T-helper 2 cell treated with Interferon-gamma antibody and Interleukin-4, amounts not matched to agents 100 ng/mL and 5 ng/mL, for 36 hours (primary cell): ENCODE data around the gene RIN3. TPM values are rescaled to one million over a fixed set of nuclear protein-coding genes. Genes with fewer than 3 reads are reported as not detected.

Experiments
- intact Hi-C: fragments of 100-400 bp; cut with micrococcal nuclease; formaldehyde crosslinking; loops from one replicate; pipeline ENCODE4 v1.15.1; 2023
- total RNA-seq: library from RNA; stranded (reverse); gene quantifications from 2 replicates; pipeline ENCODE4 v1.2.3, GENCODE V29; 2022

RIN3 gene
- total RNA-seq, 1 donor from 2014 or later = 35.4 TPM

DNA sequence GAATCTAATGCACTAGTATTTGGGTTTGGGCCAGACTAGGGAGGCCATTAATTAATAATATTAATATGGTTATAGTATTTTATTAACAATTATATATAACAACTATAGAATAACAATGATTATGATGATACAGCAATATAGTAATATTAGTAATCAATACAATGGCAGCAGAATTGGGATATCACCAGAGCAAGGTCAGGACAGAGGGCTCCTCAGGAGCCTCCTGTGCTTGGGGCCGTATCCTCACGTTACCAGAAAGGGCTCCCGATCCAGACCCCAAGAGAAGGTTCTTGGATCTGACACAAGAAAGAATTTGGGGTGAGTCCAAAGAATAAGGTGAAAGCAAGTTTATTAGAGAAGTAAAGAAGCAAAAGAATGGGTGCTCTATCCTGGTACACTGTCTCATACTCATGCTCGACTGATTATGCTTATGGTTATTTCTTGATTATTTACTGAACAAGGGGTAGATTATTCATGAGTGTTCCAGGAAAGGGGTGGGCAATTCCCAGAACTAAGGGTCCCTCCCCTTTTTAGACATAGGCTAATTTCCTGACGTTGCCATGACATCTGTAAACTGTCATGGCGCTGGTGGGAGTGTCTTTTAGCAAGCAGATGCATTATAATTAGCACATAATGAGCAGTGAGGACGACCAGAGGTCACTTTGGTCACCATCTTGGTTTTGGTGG, 61.6 kb downstream of the RIN3 start:
- intact Hi-C loops = no loop called here

GRCh38 chr14:92575748-92576303, 62.2 kb downstream of the RIN3 start:
- intact Hi-C loops = no loop called here

DNA sequence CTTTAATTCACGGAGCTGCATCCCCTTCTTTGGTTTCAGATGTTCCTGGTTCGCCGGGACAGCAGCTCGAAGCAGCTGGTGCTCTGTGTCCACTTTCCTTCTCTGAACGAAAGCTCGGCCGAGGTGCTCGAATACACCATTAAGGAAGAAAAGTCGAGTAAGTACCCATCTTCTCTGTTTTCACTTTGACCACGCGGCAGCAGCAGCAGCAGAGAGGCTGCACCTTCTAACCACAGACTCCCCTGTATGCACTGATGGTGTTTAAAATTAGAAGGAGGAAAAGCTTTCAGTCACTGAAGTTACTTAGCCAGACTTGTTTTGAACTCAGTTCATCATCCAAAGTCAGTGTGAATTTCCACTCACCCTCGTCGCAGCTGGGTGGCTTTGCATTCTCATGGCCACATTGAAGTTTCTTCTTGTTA, 63.8 kb downstream of the RIN3 start:
- intact Hi-C loops = no loop called here

DNA sequence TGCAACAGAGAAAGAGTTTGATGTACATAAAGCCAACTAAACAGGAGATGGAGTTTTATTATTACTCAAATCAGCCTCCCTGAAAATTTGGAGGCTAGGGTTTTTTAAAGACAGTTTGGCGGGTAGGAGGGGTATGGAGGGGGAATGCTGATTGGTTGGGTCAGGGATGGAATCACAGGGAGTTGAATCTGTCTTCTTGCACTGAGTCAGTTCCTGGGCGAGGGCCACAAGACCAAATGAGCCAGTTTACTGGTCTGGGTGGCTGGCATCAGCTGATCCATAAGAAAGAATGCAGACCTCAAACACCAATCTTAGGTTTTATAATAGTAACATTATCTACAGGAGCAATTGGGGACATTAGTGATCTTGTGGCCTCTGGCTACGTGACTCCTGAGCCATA, 64.9 kb downstream of the RIN3 start:
- intact Hi-C loops = no loop called here

GRCh38 chr14:92579244-92579936, 65.8 kb downstream of the RIN3 start:
- intact Hi-C loops = no loop called here

GRCh38 chr14:92581206-92581605, 67.6 kb downstream of the RIN3 start:
- intact Hi-C loops = loop anchor here (10.0 kb wide), 1 partner anchor 214 kb away; the partner anchor contains the start of gene GOLGA5

- intact Hi-C loops = loop anchor here (10.0 kb wide), 1 partner anchor 213 kb away; the partner anchor contains the start of gene GOLGA5
These were observed 68.5 kb downstream of the RIN3 start for GRCh38 chr14:92581966-92582566.

- intact Hi-C loops = loop anchor here (10.0 kb wide), 1 partner anchor 212 kb away; the partner anchor contains the start of gene GOLGA5
These were observed 69.3 kb downstream of the RIN3 start for GRCh38 chr14:92582706-92583452.

GRCh38 chr14:92584220-92584619, 70.6 kb downstream of the RIN3 start:
- intact Hi-C loops = loop anchor here (10.0 kb wide), 1 partner anchor 211 kb away; the partner anchor contains the start of gene GOLGA5

GRCh38 chr14:92584816-92585215, 71.2 kb downstream of the RIN3 start:
- intact Hi-C loops = loop anchor here (10.0 kb wide), 1 partner anchor 210 kb away; the partner anchor contains the start of gene GOLGA5

DNA sequence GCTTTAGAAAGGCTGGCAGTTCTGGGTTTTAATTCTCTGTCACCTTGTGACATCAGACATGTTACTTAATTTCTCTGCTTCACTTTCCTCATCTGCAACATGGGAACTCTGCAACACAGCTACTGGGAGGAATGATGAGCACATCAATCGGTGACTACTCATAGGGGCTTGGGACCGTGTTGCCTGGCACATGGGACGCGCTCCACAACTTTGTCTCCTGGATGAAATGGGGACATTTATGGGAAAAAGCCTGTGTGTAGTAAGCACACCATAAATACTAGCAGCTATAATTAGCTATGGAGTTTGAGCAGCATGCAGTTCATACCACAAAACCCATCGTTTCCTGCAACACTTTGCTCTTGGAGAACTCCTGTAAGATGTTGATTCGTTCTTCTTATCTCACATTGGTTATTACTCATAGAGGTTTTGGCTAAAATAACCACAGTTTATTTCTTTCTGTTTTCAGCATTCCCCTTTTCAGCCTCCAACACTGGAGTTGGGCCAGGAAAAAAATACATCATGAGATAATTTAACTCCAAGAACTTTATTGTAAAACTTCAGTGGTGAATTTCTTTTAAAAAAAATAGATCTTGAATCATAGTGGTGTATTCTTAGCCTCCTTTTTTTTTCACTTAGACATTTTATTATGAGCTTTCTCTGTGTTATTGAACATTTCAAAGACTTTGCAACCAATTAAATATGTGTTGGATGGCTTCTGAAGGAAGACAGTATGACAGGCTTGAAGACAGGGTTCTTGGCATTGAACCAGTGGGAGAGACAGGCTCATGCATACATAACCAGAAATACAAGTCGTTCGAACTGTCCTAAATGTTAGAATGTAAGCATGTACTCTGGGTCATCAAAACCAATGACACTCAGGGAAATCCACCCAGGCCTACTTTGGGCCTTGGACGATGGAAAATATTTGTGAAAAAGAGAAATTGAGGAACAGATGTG, 72.7 kb downstream of the RIN3 start:
- intact Hi-C loops = loop anchor here (1.0 to 10.0 kb wide), 4 partner anchors 27 to 209 kb away; partner anchors contain the start of gene GOLGA5

GRCh38 chr14:92586963-92587699, 73.5 kb downstream of the RIN3 start:
- intact Hi-C loops = loop anchor here (1.0 to 10.0 kb wide), 4 partner anchors 28 to 208 kb away; partner anchors contain the start of gene GOLGA5

- intact Hi-C loops = loop anchor here (2.0 to 10.0 kb wide), 3 partner anchors 27 to 207 kb away; partner anchors contain the start of gene GOLGA5
These were observed 74.1 kb downstream of the RIN3 start for GRCh38 chr14:92587700-92588085.

DNA sequence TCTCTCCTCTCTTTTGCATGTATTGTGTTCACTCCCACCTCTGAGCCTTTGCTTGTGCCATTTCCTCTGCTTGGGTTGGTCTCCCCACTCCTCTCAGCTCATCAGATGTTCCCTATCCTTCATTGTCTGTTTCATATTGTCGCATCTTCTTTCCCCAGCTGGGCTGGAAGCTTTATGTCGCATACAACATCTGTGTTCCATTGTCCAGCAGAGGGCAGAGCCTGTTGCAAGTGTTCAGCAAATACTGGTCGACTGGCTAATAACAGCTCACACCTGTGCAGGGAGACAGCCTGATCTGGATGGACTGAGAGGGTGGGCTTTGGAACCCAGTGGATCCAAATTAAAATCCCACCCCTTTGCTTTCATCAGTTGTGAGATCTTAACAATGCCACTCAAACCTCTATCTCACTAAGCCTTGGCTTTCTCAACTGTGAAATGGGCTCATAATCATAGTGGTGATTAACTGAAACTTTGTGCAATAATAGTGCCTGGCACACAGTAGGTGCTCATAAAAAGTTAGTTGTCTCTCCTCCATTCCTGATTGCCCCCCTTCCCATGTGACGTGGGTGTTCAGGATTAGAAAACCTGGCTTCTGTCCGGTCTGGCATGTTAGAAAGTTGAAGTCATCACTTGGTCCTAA, 75.8 kb downstream of the RIN3 start:
- intact Hi-C loops = loop anchor here (10.0 kb wide), 1 partner anchor 205 kb away; the partner anchor contains the start of gene GOLGA5

DNA sequence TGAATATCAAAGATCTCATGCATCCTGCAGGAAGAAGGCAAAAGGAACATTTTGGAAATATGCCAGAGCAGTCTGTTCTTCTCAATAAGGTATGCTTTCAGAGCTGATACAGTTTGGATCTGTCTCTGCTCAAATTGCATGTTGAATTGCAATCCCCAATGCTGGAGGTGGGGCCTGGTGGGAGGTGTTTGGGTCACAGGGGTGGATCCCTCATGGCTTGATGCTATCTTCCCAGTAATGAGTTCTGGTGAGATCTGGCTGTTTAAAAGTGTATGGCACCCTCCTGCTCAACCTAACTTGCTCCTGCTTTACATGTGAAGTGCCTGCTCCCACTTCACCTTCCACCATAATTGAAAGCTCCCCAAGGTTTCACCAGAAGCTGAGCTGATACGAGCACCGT, 76.6 kb downstream of the RIN3 start:
- intact Hi-C loops = loop anchor here (2.0 kb wide), 1 partner anchor 91 kb away; no protein-coding TSS in a partner anchor

DNA sequence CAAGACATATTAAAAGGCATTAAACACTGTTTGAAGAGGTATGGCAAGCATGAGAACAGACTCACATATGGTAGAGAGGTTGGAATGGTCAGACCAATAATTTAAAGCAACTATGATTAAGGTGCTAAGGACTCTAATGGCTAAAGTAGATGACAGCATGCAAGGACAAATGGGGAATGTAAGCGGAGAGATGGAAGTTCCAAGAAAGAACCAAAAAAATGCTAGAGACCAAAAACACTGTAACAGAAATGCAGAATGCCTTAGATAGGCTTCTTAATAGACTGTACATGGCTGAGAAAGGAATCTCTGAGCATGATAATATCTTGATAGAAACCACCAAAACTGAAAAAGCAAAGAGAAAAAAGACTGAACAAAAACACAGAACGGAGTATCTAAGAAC, 77.4 kb downstream of the RIN3 start:
- intact Hi-C loops = loop anchor here (2.0 kb wide), 1 partner anchor 90 kb away; no protein-coding TSS in a partner anchor

DNA sequence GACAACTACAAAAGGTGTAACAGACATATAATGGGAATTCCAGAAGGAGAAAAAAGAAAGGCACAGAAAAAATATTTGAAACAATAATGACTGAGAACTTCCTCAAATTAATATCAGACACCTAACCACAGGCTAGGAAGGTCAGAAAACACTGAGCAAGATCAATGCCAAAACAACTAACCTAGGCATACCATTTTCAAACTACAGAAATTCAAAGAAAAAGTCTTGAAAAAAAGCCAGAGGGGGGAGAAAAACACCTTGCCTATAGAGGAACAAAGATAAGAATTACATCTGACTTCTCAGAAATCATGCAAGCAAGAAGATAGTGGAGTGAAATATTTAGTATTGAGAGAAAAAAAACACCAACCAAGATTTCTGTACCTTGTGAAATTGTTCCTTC, 77.8 kb downstream of the RIN3 start:
- intact Hi-C loops = loop anchor here (2.0 kb wide), 1 partner anchor 89 kb away; no protein-coding TSS in a partner anchor

- intact Hi-C loops = no loop called here
These were observed 81.7 kb downstream of the RIN3 start for GRCh38 chr14:92595267-92595666.
